ENCODE data around the gene DMRTC1.
A peak's percentile ranks its signal among the peaks of the same experiment; 100 is the strongest.
"Not testable (repeated sequence)": the region's sequence is repeated elsewhere in the genome, so short reads cannot be mapped to it uniquely, and the experiment has no call there.

The DMRTC1 gene

GRCh38 chrX:72943819-72944169 lies at the start of gene DMRTC1:
DMRTC1 (minus strand) TSS chrX:72943837; CDS start chrX:72875694, 68,143 bp downstream.
- ATAC-seq = peak; percentile 79

GRCh38 chrX:72980894-72981469 lies 37.3 kb upstream of the DMRTC1 start:
- not testable (repeated sequence) for DNase-seq, ATAC-seq, H3K27ac Mint-ChIP-seq, H3K4me3 Mint-ChIP-seq, H3K4me1 Mint-ChIP-seq
- Mint-ChIP-seq H3K27me3 (peaks cover 11% of the 10 kb centered on the region), H3K9me3 (peaks cover 4 to 17% of the 10 kb centered on the region in 2 donors)

More at GRCh38 chrX:72943819-72944169, at the start of gene DMRTC1:
- DNase-seq, H3K4me3 Mint-ChIP-seq, H3K27me3 Mint-ChIP-seq, H3K9me3 Mint-ChIP-seq, H3K4me1 Mint-ChIP-seq, H3K27ac Mint-ChIP-seq: not testable (repeated sequence)

GRCh38 chrX:72974885-72975284 lies 31.2 kb upstream of the DMRTC1 start:
- H3K27me3 Mint-ChIP-seq, DNase-seq, H3K4me3 Mint-ChIP-seq: not testable (repeated sequence)

GRCh38 chrX:72971859-72972258 lies 28.2 kb upstream of the DMRTC1 start:
- H3K4me1 Mint-ChIP-seq, H3K27ac Mint-ChIP-seq, H3K4me3 Mint-ChIP-seq, ATAC-seq, H3K27me3 Mint-ChIP-seq, DNase-seq, H3K9me3 Mint-ChIP-seq: not testable (repeated sequence)

More at GRCh38 chrX:72974885-72975284, 31.2 kb upstream of the DMRTC1 start:
- not testable (repeated sequence) for H3K4me1 Mint-ChIP-seq, H3K27ac Mint-ChIP-seq, ATAC-seq, H3K9me3 Mint-ChIP-seq

- H3K4me3 Mint-ChIP-seq, H3K27ac Mint-ChIP-seq, H3K4me1 Mint-ChIP-seq: not testable (repeated sequence)
Measured at GRCh38 chrX:72959971-72960370, 16.3 kb upstream of the DMRTC1 start.

GRCh38 chrX:72943035-72943818 lies 410 bp downstream of the DMRTC1 start:
- H3K4me3 Mint-ChIP-seq = not testable (repeated sequence)

More at GRCh38 chrX:72959971-72960370, 16.3 kb upstream of the DMRTC1 start:
- not testable (repeated sequence) for DNase-seq, H3K9me3 Mint-ChIP-seq, ATAC-seq, H3K27me3 Mint-ChIP-seq

GRCh38 chrX:72942272-72942671 lies 1.4 kb downstream of the DMRTC1 start:
- ATAC-seq, H3K9me3 Mint-ChIP-seq, DNase-seq, H3K27me3 Mint-ChIP-seq, H3K4me3 Mint-ChIP-seq, H3K4me1 Mint-ChIP-seq, H3K27ac Mint-ChIP-seq: not testable (repeated sequence)

More at GRCh38 chrX:72943035-72943818, 410 bp downstream of the DMRTC1 start:
- not testable (repeated sequence) for H3K9me3 Mint-ChIP-seq, H3K27me3 Mint-ChIP-seq, H3K27ac Mint-ChIP-seq, DNase-seq, H3K4me1 Mint-ChIP-seq
- ATAC-seq = peak; percentile 85

GRCh38 chrX:72937906-72938305 lies 5.7 kb downstream of the DMRTC1 start, which contains the start of gene FAM236A:
FAM236A (plus strand) TSS chrX:72938206; CDS start chrX:72938263, 57 bp downstream.
- not testable (repeated sequence) for DNase-seq, ATAC-seq, H3K4me1 Mint-ChIP-seq, H3K9me3 Mint-ChIP-seq, H3K27ac Mint-ChIP-seq, H3K27me3 Mint-ChIP-seq, H3K4me3 Mint-ChIP-seq

- DNase-seq, H3K4me3 Mint-ChIP-seq, H3K27me3 Mint-ChIP-seq, H3K9me3 Mint-ChIP-seq, ATAC-seq, H3K4me1 Mint-ChIP-seq, H3K27ac Mint-ChIP-seq: not testable (repeated sequence)
Measured at GRCh38 chrX:72936882-72937455, 6.7 kb downstream of the DMRTC1 start.

- H3K27me3 Mint-ChIP-seq, H3K9me3 Mint-ChIP-seq, ATAC-seq: not testable (repeated sequence)
Measured at GRCh38 chrX:72936455-72936854, 7.2 kb downstream of the DMRTC1 start.

GRCh38 chrX:72932283-72932682 lies 11.4 kb downstream of the DMRTC1 start:
- not testable (repeated sequence) for H3K27me3 Mint-ChIP-seq, H3K9me3 Mint-ChIP-seq, H3K4me3 Mint-ChIP-seq, DNase-seq, H3K27ac Mint-ChIP-seq, H3K4me1 Mint-ChIP-seq
- ATAC-seq = peak; percentile 63

More at GRCh38 chrX:72936455-72936854, 7.2 kb downstream of the DMRTC1 start:
- H3K4me3 Mint-ChIP-seq, H3K27ac Mint-ChIP-seq, DNase-seq, H3K4me1 Mint-ChIP-seq: not testable (repeated sequence)

GRCh38 chrX:72916096-72916495 lies 27.5 kb downstream of the DMRTC1 start:
- not testable (repeated sequence) for H3K27ac Mint-ChIP-seq, ATAC-seq, H3K9me3 Mint-ChIP-seq, DNase-seq, H3K4me3 Mint-ChIP-seq, H3K4me1 Mint-ChIP-seq, H3K27me3 Mint-ChIP-seq

- not testable (repeated sequence) for H3K27me3 Mint-ChIP-seq, H3K4me3 Mint-ChIP-seq, H3K27ac Mint-ChIP-seq, ATAC-seq, H3K9me3 Mint-ChIP-seq, DNase-seq, H3K4me1 Mint-ChIP-seq
Measured at GRCh38 chrX:72912315-72912714, 31.3 kb downstream of the DMRTC1 start, which contains the start of gene FAM236C. FAM236C (plus strand) TSS chrX:72912615; CDS start chrX:72912715, 100 bp downstream.

- H3K9me3 Mint-ChIP-seq, H3K27me3 Mint-ChIP-seq, ATAC-seq, DNase-seq, H3K27ac Mint-ChIP-seq, H3K4me1 Mint-ChIP-seq, H3K4me3 Mint-ChIP-seq: not testable (repeated sequence)
Measured at GRCh38 chrX:72889740-72890139, 53.9 kb downstream of the DMRTC1 start.

- not testable (repeated sequence) for H3K27ac Mint-ChIP-seq, DNase-seq, H3K4me1 Mint-ChIP-seq, H3K27me3 Mint-ChIP-seq, ATAC-seq, H3K9me3 Mint-ChIP-seq, H3K4me3 Mint-ChIP-seq
Measured at GRCh38 chrX:72882898-72883297, 60.7 kb downstream of the DMRTC1 start.

GRCh38 chrX:72837532-72837931 lies 106.1 kb downstream of the DMRTC1 start:
- not testable (repeated sequence) for ATAC-seq, H3K4me1 Mint-ChIP-seq, H3K4me3 Mint-ChIP-seq, H3K27me3 Mint-ChIP-seq, H3K27ac Mint-ChIP-seq, DNase-seq, H3K9me3 Mint-ChIP-seq
